Left hindlimb (tissue), 1 donor: ENCODE data around the gene CCL8.
A peak's percentile ranks its signal among the peaks of the same experiment; 100 is the strongest.

ENCODE experiments used
- DNase-seq: peaks from one replicate; pipeline ENCODE4 v3.0.0-alpha.2; 2018

The CCL8 gene

GRCh38 chr17:34319039-34319483 lies at the start of gene CCL8:
Gene CCL8 (plus strand): TSS chr17:34319435. CDS start chr17:34319502, 67 bp downstream.
- DNase-seq = no peak

GRCh38 chr17:34269969-34270368 lies 49.3 kb upstream of the CCL8 start, which contains the start of gene CCL7:
Gene CCL7 (plus strand): TSS chr17:34270221. CDS start chr17:34270291, 70 bp downstream.
- DNase-seq = no peak

- DNase-seq = no peak
Observed at GRCh38 chr17:34275881-34276280, 43.4 kb upstream of the CCL8 start.

GRCh38 chr17:34276826-34277225 lies 42.4 kb upstream of the CCL8 start:
- no peak for DNase-seq

GRCh38 chr17:34283571-34283970 lies 35.7 kb upstream of the CCL8 start:
- DNase-seq = no peak

GRCh38 chr17:34285286-34285792 lies 33.9 kb upstream of the CCL8 start, which contains the start of gene CCL11:
Gene CCL11 (plus strand): TSS chr17:34285742. CDS start chr17:34285809, 67 bp downstream.
- DNase-seq = no peak

- DNase-seq = no peak
Observed at GRCh38 chr17:34287875-34288274, 31.4 kb upstream of the CCL8 start.

- no peak for DNase-seq
Observed at GRCh38 chr17:34290586-34290985, 28.6 kb upstream of the CCL8 start.

- DNase-seq = no peak
Observed at GRCh38 chr17:34291721-34292348, 27.4 kb upstream of the CCL8 start.

- DNase-seq = no peak
Observed at GRCh38 chr17:34299027-34299426, 20.2 kb upstream of the CCL8 start.

- DNase-seq = no peak
Observed at GRCh38 chr17:34299956-34300577, 19.2 kb upstream of the CCL8 start.

- no peak for DNase-seq
Observed at GRCh38 chr17:34300652-34301370, 18.4 kb upstream of the CCL8 start.

- DNase-seq = no peak
Observed at GRCh38 chr17:34301986-34302385, 17.2 kb upstream of the CCL8 start.

- no peak for DNase-seq
Observed at GRCh38 chr17:34302636-34303035, 16.6 kb upstream of the CCL8 start.

GRCh38 chr17:34303606-34304005 lies 15.6 kb upstream of the CCL8 start:
- DNase-seq = no peak

GRCh38 chr17:34305061-34305460 lies 14.2 kb upstream of the CCL8 start:
- DNase-seq = no peak

GRCh38 chr17:34305606-34306005 lies 13.6 kb upstream of the CCL8 start:
- no peak for DNase-seq

- DNase-seq = no peak
Observed at GRCh38 chr17:34306466-34306865, 12.8 kb upstream of the CCL8 start.

- DNase-seq = no peak
Observed at GRCh38 chr17:34307110-34307509, 12.1 kb upstream of the CCL8 start.

- DNase-seq = no peak
Observed at GRCh38 chr17:34308371-34308770, 10.9 kb upstream of the CCL8 start.

- no peak for DNase-seq
Observed at GRCh38 chr17:34311291-34311690, 7.9 kb upstream of the CCL8 start.

- no peak for DNase-seq
Observed at GRCh38 chr17:34312080-34312479, 7.2 kb upstream of the CCL8 start.

GRCh38 chr17:34313164-34313563 lies 6.1 kb upstream of the CCL8 start:
- DNase-seq = no peak

- peak; percentile 29 for DNase-seq
Observed at GRCh38 chr17:34314279-34314678, 5.0 kb upstream of the CCL8 start.
